Natural killer cell treated with Interleukin-12 subunit alpha and Interleukin-12 subunit beta and Interleukin-15 and Interleukin-18, amount 100 ng/mL, for 72 hours (primary cell): ENCODE measurements around the gene LYRM1. TPM values are rescaled to one million over a fixed set of nuclear protein-coding genes. Genes with fewer than 3 reads are reported as not detected.
"Not testable (repeated sequence)": the region's sequence is repeated elsewhere in the genome, so short reads cannot be mapped to it uniquely, and the experiment has no call there.

ENCODE experiments used
- ATAC-seq, 2 donors: fragments of 150-1000 bp; cut with Tn5 transposase in 1 of 2; sonication (Bioruptor Pico), chemical (Tn5 transposase) in 1 of 2; 2 replicates each; pipeline ENCODE4 v1.10.0; 2021
- DNase-seq: peaks from one replicate; pipeline ENCODE4 v3.0.0; 2022; ENCODE audit warnings: low spot score
- H3K27ac Mint-ChIP-seq, 2 donors: 1 replicate in 1 of 2; 2 replicates in 1 of 2; pipeline ENCODE4 v1.8.0; 2022; ENCODE audit warnings: mixed read lengths in 2 of 2, mild to moderate bottlenecking in 1 of 2, moderate library complexity in 1 of 2
- H3K27me3 Mint-ChIP-seq, 2 donors: 1 replicate in 1 of 2; 2 replicates in 1 of 2; pipeline ENCODE4 v1.8.0; 2022; ENCODE audit warnings: mixed read lengths in 2 of 2
- H3K36me3 Mint-ChIP-seq: one replicate; pipeline ENCODE4 v1.8.0; 2022; ENCODE audit warnings: mixed read lengths
- H3K4me1 Mint-ChIP-seq, 2 donors: 1 replicate in 1 of 2; 2 replicates in 1 of 2; pipeline ENCODE4 v1.8.0; 2022; ENCODE audit warnings: low read depth in 2 of 2, mixed read lengths in 2 of 2, mild to moderate bottlenecking in 1 of 2
- H3K4me3 Mint-ChIP-seq: one replicate; pipeline ENCODE4 v1.8.0; 2022; ENCODE audit warnings: mixed read lengths
- H3K9me3 Mint-ChIP-seq: 2 replicates; pipeline ENCODE4 v1.8.0; 2022; ENCODE audit warnings: mixed read lengths
- total RNA-seq, 2 donors: library from RNA; stranded (reverse); gene quantifications; one replicate each; pipeline ENCODE4 v1.2.3, GENCODE V29; 2022

LYRM1 gene
- total RNA-seq, 2 donors from 2014 or later = 39.0 to 52.2 TPM

DNA sequence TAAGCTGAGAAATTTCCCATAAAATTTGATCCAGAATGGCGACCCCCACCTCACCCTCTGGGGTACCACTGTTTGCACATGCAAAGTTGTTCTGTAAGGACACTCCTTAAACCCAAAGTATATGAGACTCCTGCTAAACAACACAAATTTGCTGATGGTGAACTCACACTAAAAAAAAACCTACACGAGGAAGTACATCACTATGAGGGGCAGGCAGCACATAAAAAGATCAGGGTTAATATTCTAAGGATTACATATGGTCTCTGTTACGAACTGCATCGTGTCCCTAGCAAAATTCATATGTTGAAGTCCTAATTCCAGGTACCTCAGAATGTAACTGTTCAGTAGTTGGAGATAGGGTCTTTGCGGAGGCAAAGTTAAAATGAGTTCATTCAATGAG is 60.3 kb downstream of the LYRM1 start:
- Mint-ChIP-seq H3K36me3 (no peaks in the 10 kb centered on the region), H3K27me3 (no peaks in the 10 kb centered on the region), H3K4me1 (no peaks in the 10 kb centered on the region), H3K4me3 (no peak overlapping the region), H3K9me3 (no peaks in the 10 kb centered on the region), H3K27ac (no peak overlapping the region)
- DNase-seq (no peak), ATAC-seq (no peak)

DNA sequence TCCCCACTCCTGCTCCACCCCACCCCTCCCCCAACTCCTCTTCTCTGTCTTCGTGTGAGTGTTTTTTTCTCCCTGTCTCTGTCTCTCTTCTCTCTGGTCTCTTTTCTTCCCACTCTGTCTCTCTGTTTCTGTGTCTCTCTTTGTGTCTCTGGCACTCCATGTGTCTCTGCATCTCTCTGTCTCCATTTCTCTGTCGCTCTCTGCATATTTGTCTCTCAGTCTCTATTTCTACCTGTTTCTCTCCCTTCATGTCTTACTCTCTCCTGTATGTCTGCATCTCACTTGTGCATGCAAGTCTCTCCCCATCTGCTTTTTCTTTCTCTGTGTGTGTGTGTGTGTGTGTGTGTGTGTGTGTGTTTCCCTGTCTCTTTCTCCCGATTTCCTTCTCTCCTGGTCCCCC is 68.2 kb downstream of the LYRM1 start:
- Mint-ChIP-seq H3K27ac (no peak overlapping the region), H3K4me3 (no peak overlapping the region), H3K9me3 (no peaks in the 10 kb centered on the region), H3K36me3 (no peaks in the 10 kb centered on the region), H3K4me1 (no peaks in the 10 kb centered on the region), H3K27me3 (peaks cover 10 to 11% of the 10 kb centered on the region in 2 donors)
- no peak for ATAC-seq
- DNase-seq = no peak

DNA sequence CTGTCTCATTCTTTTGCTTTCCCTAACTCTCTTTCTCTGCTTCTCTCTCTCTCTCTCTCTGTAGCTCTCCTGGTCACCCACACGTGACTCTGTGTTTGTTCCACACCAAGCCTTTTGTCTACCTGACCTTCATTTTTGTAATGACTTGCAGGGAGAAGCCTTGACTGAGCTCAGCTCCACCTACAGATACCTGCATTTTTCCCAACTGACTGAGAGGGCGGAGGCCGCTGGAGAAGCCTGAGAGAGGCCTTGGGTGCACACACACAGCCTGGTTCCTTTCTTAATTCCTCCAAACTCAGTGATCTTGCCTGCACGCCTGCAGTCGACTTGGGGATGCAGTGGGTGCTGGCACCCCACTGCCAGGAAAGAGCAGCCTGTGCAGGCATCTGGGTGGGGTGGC is 68.8 kb downstream of the LYRM1 start:
- no peak for ATAC-seq
- H3K4me3 Mint-ChIP-seq = no peak overlapping the region
- H3K27ac Mint-ChIP-seq = no peak overlapping the region
- no peaks in the 10 kb centered on the region for H3K9me3 Mint-ChIP-seq
- no peaks in the 10 kb centered on the region for H3K4me1 Mint-ChIP-seq
- peaks cover 10 to 11% of the 10 kb centered on the region in 2 donors for H3K27me3 Mint-ChIP-seq
- no peak for DNase-seq
- H3K36me3 Mint-ChIP-seq = no peaks in the 10 kb centered on the region

DNA sequence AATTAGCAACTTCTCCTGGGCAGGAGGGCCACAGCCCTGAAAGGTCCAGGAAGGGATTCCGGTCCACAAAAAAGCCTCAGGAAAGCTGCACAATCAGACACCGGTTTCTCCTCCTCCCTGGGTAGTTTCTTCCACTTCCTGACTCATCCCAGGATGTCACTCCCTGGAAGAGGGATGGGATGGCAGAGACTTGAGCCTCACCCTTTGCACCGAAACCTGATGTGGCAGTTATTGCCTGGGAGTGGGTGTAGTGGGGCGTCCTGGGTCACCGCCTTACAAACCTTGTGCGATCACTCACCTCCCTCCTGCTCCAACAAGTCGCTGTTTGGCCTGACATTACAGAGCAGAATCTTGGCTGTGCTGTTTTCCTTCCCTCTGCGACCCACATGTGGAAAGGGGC is 70.8 kb downstream of the LYRM1 start:
- Mint-ChIP-seq H3K4me3 (no peak overlapping the region), H3K9me3 (no peaks in the 10 kb centered on the region), H3K27me3 (peaks cover 10 to 18% of the 10 kb centered on the region in 2 donors), H3K4me1 (no peaks in the 10 kb centered on the region), H3K36me3 (no peaks in the 10 kb centered on the region), H3K27ac (no peak overlapping the region)
- ATAC-seq (no peak), DNase-seq (no peak)

DNA sequence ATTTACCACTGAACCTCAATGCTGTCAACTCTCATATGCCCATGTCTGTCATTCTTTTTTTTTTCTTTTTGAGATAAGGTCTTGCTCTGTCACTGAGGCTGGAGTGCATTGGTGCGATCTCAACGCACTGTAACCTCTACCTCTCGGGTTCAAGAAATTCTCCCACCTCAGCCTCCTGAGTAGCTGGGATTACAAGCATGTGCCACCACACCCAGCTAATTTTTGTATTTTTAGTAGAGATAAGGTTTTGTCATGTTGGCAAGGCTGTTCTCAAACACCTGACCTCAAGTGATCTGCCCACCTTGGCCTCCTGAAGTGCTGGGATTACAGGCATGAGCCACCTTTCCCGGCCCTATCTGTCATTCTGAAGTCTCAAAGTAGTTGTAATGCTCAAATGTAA is 72.6 kb downstream of the LYRM1 start:
- not testable (repeated sequence) for H3K4me3 Mint-ChIP-seq, H3K9me3 Mint-ChIP-seq, DNase-seq

More for the DNA sequence above, 72.6 kb downstream of the LYRM1 start:
- H3K4me1 Mint-ChIP-seq, ATAC-seq, H3K36me3 Mint-ChIP-seq, H3K27ac Mint-ChIP-seq: not testable (repeated sequence)
- H3K27me3 Mint-ChIP-seq = peaks cover 10 to 18% of the 10 kb centered on the region in 2 donors

Other genes with a start within 250 kb of the LYRM1 start
- gene ACSM1, start 203.1 kb upstream of the LYRM1 start, total RNA-seq = under 1 TPM in 1 of 2 donors, not detected in 1; 0.67 TPM
- 10 to 100 TPM; 39.6 to 43.5 TPM for gene THUMPD1, start 159.0 kb upstream of the LYRM1 start, total RNA-seq
- 1 to 10 TPM; 1.5 to 7.2 TPM for gene ACSM3, start 136.8 kb upstream of the LYRM1 start, total RNA-seq
- 10 to 100 TPM; 14.7 to 22.8 TPM for gene ERI2, start 94.3 kb upstream of the LYRM1 start, total RNA-seq
- 10 to 100 TPM in 1 of 2 donors, 1 to 10 TPM in 1; 8.3 to 15.8 TPM for gene REXO5, start 94.2 kb upstream of the LYRM1 start, total RNA-seq
- 10 to 100 TPM; 36.7 to 47.4 TPM for gene DCUN1D3, start 413 bp upstream of the LYRM1 start, total RNA-seq